OCI-M2 (cell line): ENCODE data around the gene TRIM49D2.
"Not testable (repeated sequence)": the region's sequence is repeated elsewhere in the genome, so short reads cannot be mapped to it uniquely, and the experiment has no call there.

Experiments
- DNase-seq: peaks from one replicate; lab custom pipeline; 2025; ENCODE audit not compliant: unreplicated experiment; lab: John Stamatoyannopoulos, UW

The TRIM49D2 gene

GRCh38 chr11:89923764-89924163 lies at the start of gene TRIM49D2:
Gene TRIM49D2 (plus strand): TSS chr11:89924064. CDS start chr11:89926762, 2,698 bp downstream.
- not testable (repeated sequence) for DNase-seq

GRCh38 chr11:89877511-89877910 lies 46.4 kb upstream of the TRIM49D2 start:
- DNase-seq = not testable (repeated sequence)

GRCh38 chr11:89893245-89893644 lies 30.6 kb upstream of the TRIM49D2 start:
- DNase-seq = not testable (repeated sequence)

GRCh38 chr11:89900809-89901208 lies 23.1 kb upstream of the TRIM49D2 start:
- not testable (repeated sequence) for DNase-seq

GRCh38 chr11:89922195-89922660 lies 1.6 kb upstream of the TRIM49D2 start, which contains the start of gene TRIM49D1:
Gene TRIM49D1 (minus strand): TSS chr11:89922245. CDS start chr11:89917710, 4,535 bp downstream.
- DNase-seq = no peak

- not testable (repeated sequence) for DNase-seq
Measured at GRCh38 chr11:89960833-89961232, 37.0 kb downstream of the TRIM49D2 start.

- DNase-seq = not testable (repeated sequence)
Measured at GRCh38 chr11:89965737-89966136, 41.9 kb downstream of the TRIM49D2 start, which contains the start of gene TRIM64. Gene TRIM64 (plus strand): TSS chr11:89966037. CDS start chr11:89968504, 2,467 bp downstream.
